Hematopoietic multipotent progenitor cell treated with erythropoietin and hydrocortisone succinate and interleukin-3 and kit ligand, for 4 days (in vitro differentiated cells): Measurements from ENCODE around the gene ESPL1.
A peak's percentile ranks its signal among the peaks of the same experiment; 100 is the strongest.

Experiments
- DNase-seq: peaks from one replicate; pipeline ENCODE4 v3.0.0-alpha.2; 2015

ESPL1 gene

DNA sequence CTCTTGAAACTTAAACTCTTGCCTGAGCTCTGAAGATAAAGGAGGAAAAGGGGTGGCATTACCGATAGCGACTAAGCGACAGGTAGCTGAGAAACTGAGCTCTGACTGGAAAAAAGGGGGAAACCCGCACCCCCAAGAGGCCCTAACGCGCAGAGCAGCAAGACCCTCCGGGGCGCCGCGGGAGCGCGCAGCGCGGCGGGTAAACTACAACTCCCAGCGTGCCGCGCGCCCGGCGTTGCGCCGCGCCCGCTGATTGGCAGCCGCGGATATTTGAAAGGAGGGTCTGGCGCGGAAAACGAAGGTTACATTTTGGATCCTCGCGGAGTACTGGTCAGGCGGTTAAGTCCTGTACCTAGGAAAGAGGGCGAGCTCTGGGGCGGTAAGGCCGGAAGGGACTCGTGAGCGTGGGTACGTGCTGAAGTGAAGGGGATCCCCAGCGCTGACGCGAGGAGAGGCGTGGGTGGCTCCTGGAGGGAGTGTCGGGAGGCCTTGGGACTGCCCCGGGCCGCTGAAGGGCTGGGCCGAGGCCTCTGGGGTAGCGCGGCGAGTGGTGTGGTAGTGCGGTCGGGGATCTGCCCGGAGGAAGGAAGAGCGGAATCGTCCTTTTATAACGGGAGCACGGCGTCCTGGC is at the start of gene ESPL1:
Gene ESPL1, plus strand, starts transcription at position 301 of the 631 bp plus-strand sequence. CDS start 468 bp downstream, outside the sequence.
- DNase-seq: peak; percentile 96

DNA sequence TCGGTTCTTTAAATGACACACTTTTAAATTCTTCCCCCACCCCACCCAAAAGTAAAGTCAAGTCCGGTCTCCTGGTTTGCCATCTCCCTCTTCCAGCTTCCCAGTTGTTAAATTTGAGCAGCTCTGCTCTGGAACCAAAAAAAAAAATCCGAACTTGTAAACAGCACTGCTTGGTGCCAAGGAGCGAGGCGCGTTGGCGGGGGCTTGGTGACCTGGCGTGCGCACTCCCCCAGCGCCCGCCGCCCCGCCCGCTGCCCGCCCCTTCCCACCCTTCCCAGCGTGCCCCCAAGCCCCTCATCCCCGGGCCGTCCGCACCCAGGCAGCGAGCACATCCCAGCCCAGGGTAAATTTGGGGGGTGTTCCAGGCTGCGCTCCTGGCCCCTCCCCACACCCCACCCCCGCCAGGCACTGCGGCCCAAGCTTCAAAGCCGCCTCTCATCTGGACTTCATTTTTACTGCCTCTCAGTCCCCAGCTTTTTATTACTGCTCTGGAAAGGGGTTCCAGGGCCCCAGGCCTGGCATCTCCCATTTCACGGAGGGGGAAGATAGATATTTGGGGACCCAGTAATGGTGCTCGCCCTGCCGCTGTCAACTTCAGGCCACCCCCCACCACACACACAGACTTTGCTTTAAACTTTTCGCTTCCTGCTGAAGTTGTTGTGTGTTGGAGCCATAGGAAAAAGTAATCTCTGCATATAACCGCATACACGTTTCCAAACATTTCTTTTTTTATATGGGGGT is 49.4 kb upstream of the ESPL1 start:
- no peak for DNase-seq

DNA sequence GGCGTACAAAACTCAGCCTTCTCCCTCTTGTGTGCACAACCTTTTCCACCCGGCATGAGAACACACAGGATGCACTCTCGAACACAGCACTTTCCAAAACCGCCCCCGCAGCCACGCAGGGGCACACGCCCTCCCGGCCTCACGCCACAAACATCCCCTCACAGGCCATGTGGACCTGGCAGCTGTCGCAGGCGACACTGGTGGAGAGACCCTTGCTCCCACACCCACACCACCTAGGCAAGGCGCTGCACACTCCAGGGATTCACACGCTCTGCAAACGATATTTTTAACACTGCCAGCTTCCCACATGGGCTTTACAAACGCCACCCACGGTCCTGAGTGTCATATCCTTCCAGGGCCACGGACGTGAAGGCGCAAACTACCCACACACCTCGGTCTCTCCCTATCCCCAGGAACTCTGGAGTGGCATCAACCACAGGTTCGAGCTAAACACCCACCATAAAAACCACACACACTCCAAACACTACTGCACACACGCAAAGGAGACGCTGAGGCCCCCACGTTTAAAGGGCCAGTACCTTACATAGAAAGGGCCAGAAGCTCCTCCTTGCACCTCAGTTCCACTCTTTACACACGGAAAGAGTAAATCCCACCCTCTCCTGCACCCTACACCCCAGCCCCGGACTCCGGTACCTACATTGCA is 48.7 kb upstream of the ESPL1 start:
- peak; percentile 83 for DNase-seq

DNA sequence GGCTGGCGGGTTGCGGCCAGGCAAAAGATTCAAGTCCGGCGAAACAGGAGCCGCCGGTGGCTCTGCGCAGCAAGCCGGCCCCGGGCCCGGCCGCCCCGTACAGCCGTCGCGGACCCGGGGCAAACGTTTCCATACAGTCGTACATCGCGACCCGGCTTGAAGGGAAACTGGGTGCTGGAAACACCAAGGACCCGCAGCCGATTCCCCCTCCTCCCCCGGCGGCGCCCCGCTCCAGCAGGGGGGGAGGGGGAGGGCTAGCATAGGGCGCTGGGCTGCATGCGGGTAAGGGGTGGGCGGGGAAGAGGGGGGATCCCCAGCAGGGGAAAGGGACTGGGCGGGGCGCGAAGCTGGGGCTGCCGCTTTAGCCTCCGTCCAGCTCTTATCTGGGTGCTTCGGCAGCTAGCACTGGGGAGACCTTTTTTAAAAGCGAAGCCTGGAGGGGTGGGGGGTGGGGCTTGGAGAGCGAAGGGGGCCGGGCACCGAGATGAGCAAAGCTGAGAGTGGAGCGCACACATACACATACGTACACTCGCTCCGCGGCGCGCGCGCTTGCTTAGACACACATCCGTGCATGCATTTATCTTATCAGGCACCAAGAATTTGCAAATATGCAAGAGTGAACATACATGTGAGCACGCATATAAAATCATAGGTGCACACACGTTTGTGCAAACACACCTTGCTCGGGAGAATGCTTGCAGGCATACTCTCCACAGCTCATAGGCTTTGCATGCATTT is 48.0 kb upstream of the ESPL1 start:
- DNase-seq: peak; percentile 95

DNA sequence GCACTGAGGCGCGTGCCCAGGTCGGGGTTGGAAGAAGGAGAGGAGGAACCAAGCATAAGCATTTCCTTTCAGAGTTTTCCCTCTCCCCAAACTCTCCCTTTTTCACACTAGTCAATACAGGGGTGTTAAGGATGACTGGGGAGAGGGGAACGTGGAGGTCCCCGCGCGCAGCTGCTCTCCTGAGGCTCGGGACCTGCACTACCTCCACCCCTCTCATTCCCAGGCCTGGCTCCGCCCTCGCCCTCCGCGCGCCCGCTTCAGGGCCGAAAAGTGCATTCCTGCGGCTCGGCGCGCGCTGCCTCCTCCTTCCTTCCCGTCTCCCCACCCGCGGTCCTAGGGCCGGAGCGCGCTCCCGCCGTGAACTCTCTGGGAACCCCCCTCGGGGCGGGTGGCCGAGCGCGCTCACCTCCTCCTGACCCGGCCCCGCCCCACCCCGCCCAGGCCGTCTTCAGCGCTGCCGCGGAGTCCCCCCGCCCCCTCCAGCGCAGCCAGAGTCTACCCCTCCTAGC is 47.4 kb upstream of the ESPL1 start:
- DNase-seq: peak; percentile 95

DNA sequence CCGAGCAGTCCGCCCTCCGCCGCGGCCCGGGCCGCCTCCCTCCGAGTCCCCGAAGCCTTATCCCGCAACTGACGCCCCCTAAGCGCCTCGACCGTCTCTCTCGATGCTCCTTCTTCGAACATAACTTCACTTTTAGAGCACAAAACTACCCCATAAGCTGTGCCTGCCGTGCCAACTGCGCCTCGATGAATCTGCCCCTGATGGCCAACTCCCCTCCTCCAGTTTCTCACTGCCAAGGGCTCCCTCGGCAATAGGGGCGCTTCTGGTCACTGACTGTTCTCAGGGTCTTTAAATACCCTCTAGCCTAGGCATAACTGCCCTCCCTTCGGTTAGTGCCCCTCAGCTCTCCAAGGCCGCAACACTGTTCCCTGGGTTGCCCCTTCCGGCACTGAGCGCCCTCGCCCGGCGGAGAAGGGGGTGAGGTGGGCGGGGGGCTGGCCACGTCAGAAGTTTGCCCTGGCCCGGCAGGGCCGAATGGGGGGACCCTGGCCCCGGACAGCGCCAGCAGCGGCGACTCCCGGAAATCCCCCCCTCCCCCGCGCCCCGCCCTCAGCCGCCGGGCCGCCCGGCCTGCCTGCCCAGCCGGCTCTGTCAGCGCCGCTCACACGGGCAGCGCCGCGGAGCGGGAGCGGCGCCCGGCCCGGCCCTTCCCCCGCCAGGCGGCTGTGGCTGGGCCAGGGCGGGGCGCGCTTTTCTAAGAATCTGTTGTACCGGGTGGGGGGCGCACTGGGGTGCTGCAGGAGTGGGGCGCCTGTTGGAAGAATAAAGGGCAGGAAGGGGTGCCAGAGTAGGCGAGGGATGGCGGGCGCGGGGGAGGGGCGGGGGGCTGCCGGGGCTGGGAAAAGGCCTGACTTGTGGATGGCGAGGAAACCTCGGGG is 46.7 kb upstream of the ESPL1 start:
- DNase-seq: peak; percentile 76

DNA sequence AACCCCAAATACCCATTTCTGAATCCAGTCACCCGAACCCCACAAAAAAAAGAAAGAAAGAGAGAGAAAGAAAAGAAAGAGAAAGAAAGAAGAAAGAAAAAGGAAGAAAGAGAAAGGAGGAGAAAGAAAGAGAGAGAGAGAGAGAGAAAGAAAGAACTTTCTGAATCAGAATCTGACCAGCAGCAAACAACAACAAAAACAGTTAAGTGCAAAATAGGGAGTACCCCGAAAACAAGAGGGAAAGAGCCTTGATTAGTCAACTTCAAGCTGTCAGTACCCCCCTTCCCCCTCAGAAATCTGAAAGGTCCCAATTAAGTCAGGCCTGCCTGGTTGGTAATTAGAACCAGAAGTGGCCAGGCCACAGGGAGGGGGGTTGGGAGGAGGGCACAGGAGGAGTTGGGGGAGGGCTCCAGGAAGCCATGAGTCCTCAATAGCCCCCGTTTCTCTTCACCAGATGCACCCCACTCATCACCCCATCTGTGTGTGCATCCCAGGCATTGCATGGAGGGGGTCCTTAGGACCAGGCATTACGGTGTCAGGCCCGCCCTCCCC is 45.9 kb upstream of the ESPL1 start:
- DNase-seq: peak; percentile 45

DNA sequence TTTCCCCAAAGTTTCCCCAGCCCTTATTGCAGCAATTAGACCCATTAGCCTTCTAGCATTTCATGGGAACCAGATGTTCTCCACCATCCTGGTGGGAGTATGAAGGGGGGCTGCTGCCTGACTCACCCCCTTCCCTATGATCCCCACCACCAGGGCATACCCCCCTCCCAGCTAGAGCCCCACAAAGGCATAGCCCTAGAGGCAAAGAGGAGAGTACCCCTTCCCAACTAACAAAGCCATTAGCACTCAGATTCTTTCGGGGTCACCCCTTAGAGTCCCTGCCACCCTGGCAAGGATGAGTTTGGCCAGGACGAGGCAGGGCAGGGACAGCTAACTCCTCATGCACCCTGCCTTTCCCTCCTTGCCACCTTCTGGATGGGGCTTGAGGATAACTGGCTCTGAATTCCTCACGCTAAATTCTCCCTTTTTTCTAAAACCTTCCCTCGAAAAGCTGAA is 45.3 kb upstream of the ESPL1 start:
- no peak for DNase-seq

DNA sequence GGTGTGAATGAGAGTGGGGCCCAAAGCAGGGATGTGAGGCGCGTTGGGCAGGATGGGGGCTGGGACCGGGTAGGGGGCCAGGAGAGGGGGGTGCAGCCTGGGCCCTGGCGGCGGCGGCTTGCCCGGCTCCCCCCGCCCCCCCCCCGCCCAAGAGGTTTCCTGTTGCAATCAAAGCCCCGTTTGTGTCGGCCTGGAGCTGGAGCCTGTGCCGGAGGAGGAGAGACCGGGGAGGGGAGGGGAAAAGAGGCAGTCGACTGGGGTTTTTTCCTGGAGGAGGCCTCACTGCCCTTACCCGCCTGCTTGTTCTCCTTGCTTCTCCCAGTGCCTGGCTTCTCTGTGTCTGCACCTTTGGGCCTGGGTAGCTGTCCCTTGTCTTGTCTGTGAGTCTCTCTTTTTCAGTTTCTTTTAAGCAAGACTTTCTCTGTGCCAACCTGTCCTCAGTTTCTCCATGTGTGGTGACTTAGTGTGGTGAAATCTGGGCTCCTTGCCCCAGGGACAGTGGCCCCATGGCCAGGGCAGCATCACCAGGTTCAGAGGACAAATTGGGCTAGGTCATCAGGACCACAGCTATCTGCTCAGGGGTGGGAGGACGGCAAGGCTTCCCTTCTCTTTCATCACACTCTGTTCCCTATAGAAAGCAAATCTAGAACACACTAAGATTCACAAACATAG is 44.6 kb upstream of the ESPL1 start:
- peak; percentile 45 for DNase-seq

DNA sequence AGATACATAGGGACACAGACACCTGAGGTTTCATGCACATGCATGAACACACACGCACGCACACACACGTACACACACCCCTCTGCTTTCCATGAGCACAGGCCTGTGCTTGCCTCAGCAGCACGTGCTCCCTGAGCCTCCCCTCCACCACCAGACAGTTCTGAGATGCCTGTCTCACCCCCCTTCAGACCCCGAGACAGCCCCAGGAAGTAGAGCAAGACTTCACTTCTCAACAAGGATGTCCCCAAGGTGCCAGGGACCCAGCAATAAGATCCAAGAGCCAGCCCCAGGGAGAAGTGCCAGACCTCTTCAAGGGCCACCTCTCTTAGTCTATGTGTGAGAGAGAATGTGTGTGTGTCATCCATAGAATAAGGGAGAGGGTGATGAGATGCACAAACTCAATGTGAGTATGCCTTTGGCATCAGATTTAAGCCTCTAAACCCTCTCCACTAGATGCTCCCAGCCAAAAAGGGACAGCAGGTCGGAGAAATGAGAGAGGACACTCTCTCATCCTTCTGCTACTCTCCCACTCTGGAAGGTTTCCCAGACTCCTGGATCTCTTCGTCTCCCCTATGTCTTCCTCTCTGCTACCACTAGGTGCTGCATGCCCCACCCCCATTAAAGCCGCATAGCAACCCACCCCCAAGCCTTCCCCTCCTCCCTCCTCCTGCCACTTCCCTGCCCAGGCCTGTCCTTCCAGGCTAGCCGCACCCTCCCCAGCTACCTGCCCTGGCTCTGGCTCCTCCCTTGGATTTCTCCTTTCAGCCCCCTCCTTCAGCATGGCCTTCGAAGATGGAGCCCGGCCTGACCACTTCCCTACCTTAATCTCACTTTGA is 43.8 kb upstream of the ESPL1 start:
- no peak for DNase-seq

DNA sequence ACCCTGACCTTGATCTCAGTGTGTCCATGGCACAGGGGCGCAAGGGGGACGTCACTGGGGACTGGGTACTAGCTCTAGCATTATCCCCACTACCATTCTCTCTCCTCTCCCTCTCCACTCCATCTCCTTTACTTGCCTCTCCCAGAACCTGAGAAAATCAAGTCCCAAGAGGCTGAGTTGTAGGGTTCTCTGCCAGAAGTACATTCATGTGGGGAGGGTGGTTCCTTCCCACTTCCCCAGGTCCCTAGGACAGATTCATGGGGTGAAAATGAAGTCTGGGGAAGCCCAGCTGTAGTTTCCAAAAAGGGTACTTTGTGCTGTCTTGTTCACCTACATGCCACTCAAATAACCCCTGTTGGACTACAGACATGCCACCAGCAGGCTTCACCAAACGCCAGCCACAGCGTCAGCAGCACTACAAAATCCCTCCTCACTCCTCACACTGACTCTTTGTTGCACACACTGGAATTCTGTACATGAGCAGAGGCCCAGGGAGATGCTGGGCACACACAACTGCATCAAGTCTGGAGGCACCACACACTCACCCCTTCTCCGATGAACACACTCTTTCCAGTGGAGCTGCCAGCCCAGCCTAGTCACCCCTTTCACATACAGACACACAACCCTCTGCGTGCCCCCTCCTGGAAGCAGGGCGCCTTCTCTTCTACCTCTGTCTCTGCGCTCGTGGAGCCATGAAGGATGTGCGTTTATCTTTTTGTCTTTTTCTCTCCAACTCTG is 43.0 kb upstream of the ESPL1 start:
- no peak for DNase-seq

DNA sequence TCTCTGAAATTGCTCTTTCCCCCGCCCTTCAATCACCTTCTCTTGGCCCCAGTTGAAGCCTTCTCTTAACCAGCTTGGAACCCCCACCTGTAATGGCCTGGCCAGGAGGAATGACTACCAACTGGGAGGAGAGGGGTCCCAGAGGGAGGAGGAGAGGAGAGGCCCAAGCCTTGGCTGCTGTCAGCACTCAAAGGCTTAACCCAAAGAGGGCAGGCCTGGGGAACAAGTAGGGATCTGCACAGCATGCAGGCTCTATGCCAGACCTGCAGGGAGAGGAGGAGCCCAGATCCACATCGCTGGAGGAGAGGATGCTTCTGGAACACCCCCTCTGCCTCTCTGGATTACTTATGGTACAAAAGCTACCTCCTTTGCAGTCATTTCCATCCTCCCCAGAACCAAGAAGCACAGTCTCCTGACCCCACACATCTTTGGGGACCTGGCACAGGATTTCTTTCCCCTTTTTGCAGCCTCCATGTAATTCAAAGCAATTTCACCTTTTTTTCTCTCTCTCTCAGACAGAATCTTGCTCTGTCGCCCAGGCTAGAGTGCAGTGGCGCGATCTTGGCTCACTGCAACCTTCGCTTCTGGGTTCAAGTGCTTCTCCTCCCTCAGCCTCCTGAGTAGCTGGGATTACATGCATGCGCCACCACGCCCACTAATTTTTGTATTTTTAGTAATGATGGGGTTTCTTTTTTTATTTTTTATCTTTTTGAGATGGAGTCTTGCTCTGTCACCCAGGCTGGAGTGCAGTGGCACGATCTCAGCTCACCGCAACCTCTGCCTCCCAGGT is 42.3 kb upstream of the ESPL1 start:
- DNase-seq: no peak

DNA sequence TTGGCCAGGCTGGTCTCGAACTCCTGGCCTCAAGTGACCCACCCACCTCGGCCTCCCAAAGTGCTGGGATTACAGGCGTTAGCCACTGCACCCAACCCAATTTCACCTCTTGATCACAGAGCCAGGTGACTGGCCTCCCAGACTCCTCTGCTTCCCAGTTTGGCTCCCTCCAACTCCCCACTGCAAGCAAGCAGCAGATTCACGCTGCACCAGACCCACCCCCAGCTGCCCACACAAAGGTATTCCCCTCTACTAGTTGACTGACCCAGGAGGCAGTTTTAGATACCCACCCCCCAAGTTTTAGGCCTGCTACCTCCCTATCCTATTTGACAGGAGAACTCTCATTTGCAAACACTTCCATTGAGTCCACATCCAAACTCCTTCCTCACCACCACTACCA is 41.3 kb upstream of the ESPL1 start:
- DNase-seq: no peak

DNA sequence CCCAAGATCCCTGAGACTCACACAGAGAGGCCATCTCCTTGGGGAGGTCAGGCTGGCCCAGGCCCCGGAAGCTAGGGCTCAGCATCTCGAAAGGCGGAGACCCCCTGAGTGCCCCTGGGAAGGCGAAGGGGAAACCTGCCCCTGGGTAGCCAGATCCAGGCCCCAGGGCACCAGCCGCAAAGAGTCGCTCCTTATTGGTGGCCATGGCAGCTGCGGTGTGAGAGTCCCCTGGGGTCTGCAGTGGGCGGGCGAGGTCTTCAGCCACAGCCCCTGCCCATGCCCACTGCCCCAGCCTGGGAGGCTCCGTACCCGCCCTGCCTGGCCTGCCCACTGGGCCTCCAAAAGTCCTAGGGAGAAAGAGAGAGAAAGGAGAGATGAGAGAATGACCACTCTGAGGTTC is 40.8 kb upstream of the ESPL1 start:
- DNase-seq: no peak

DNA sequence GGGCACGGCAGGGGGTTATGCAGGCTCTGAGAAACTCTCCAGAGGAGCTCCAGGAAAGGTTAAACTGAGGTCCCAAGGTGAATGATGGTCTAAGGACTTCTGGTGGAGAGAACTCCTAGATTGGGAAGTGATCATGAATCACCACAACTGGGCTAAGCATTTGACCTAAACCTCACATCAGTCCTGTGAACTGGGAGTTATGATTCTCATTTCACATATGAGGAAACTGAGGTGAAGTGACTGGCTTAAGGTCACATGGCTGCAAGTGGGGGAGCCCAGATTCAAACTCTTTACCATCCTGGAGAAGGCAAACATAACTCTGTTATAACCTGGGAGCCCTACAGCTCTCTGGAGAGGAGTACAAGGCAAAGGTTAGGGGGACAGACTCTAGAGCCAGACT is 40.3 kb upstream of the ESPL1 start:
- DNase-seq: no peak

DNA sequence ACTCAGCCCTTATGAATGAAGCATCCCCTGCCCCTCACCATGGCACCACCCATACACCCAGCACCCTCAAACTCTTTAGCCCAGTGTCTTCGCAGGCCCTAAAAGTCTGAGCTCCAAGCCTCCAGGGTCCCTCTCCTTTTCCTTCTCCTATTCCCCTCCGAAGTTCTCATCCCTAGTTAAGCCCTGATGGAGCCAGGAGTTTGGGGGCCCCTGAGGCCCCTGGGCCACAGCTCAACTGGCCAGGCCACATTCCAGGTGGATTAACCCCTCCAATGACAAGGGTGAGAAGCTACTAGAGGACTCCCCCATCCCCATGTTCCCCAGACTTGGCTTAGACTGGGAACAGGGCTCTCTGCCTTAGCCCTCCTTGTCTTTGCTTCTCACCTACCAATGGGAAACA is 38.6 kb upstream of the ESPL1 start:
- no peak for DNase-seq

DNA sequence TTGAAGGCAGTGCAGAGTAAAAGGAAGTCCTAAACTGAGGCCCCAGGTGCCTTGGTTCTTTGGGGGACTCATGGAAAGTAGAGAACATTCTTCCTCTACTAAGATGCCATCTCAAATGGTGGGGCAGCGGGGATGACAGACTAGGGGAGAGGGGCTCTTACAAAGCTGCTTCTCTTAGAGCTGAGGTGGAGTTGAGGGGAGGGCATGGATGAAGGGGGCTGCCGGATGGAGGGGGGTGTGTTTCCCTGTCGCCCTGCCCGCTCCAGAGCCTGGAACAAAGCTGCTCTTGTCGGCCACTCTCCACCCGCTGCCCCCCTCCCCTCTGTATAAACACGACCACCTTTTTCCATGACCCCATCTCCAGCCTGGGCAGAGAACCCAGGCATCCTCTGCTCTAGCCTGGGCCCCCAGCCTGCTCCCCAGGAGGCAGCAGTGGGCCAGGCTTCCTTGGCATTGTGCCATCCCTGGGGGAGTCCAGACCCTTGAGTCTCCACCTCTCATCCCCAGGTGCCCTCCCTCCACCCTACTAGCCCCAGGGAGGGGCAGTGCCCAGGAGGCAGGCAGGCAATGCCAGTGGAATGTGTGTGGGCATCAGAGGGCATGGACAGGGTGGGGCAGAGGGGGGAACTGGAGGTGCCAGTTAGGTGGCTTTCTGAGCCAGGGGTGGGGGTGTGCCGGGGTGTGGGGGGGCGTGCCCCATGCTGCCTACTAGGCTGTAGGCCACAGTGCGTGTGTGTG is 37.8 kb upstream of the ESPL1 start:
- no peak for DNase-seq

DNA sequence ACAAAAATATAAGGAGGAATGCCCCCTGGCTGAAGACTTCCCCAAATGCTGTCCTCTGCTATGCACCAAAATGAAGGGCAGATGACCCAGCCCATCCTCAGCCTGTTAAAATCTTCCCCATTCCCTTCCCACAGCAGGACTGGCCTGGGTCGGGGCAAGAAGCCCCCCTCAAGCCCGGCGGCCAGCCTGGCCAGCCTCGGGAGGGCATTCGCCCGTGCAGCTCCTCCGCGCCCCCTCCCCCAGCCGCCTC is 36.5 kb upstream of the ESPL1 start:
- DNase-seq: no peak
